ENCODE measurements around the gene PSTK.

Gene PSTK

DNA sequence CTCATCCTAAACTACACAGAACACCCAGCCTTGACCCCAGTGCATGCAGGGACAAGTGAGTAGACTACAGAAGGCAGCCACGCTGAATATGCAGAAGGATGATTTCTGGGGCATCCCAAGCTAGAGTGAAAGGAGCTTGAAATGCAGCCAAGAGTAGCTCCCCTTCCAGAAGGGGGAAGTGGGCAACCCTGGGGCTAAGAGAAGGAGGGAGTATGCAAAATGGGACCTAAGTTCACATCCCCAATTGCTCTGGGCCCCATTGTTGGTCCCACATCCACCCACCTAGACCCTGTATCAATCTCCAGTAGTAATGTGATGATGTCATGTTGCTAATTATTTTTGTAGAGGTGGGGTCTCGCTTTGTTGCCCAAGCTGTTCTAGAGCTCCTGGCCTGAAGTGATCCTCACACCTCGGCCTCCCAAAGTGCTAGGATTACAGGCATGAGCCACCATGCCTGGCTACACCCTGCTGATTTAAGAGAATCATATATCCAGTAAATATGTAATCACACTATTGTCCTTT lies 5.6 kb upstream of the PSTK start:
- H3K79me2 ChIP-seq (ENCODE audit: insufficient read depth, low read length) = no peaks in the 10 kb centered on the region
- H3K27ac ChIP-seq (ENCODE audit: low read depth, low read length) = no peak overlapping the region
- H3K36me3 ChIP-seq (ENCODE audit: low read length) = no peaks in the 10 kb centered on the region
- no peak overlapping the region for H3K9ac ChIP-seq (ENCODE audit: low read length)
- no peak overlapping the region for H3K4me3 ChIP-seq (ENCODE audit: insufficient read depth, low read length, poor library complexity, severe bottlenecking)
- no peaks in the 10 kb centered on the region for H4K20me1 ChIP-seq (ENCODE audit: low read depth, low read length)
- H3K4me2 ChIP-seq (ENCODE audit: low read depth, low read length, poor library complexity, severe bottlenecking) = no peak overlapping the region
- H3K9me3 ChIP-seq (ENCODE audit: insufficient read depth, low read length) = no peaks in the 10 kb centered on the region
- no peak overlapping the region for H2AFZ ChIP-seq (ENCODE audit: low read depth, low read length, severe bottlenecking)
- no peaks in the 10 kb centered on the region for H3K9me2 ChIP-seq (replicated peaks; ENCODE audit: insufficient read depth, low read length)
- no peaks in the 10 kb centered on the region for H3F3A ChIP-seq (ENCODE audit: insufficient read depth)
- H3K27me3 ChIP-seq (ENCODE audit: low read length) = no peaks in the 10 kb centered on the region
- TF ChIP-seq, protein P1, sequence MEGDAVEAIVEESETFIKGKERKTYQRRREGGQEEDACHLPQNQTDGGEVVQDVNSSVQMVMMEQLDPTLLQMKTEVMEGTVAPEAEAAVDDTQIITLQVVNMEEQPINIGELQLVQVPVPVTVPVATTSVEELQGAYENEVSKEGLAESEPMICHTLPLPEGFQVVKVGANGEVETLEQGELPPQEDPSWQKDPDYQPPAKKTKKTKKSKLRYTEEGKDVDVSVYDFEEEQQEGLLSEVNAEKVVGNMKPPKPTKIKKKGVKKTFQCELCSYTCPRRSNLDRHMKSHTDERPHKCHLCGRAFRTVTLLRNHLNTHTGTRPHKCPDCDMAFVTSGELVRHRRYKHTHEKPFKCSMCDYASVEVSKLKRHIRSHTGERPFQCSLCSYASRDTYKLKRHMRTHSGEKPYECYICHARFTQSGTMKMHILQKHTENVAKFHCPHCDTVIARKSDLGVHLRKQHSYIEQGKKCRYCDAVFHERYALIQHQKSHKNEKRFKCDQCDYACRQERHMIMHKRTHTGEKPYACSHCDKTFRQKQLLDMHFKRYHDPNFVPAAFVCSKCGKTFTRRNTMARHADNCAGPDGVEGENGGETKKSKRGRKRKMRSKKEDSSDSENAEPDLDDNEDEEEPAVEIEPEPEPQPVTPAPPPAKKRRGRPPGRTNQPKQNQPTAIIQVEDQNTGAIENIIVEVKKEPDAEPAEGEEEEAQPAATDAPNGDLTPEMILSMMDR (IDR thresholded peaks at IDR 0.05; ENCODE audit: insufficient read depth, low read length, poor library complexity, severe bottlenecking) = no peak
- TF ChIP-seq EZH2phosphoT487 (conservative IDR thresholded peaks at IDR 0.05; ENCODE audit: low read length) = no peak

DNA sequence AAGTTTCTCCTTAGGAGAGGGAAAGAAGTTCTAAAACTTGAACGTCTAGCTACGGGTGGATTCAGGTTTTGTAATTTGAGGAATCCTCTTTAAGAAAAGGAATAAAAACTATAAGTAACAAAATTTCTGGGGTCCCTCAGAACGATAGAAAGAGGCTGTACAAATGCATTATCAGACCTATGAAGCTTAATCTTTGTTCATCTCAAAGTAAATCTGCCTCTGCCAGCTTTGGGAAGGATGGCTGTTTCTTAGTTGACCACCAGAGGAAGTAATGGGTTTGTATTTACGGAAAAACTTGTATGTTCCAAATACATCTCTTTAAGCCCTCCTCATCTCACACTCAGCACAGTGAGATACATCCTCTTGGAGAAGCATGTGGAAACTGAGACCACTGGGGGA lies 864 bp downstream of the PSTK start:
- Histone ChIP-seq H3K79me2 (ENCODE audit: insufficient read depth, low read length) (no peaks in the 10 kb centered on the region), H3K27me3 (ENCODE audit: low read length) (no peaks in the 10 kb centered on the region), H3K4me3 (ENCODE audit: insufficient read depth, low read length, poor library complexity, severe bottlenecking) (peak overlapping the region; percentile 58), H3K36me3 (ENCODE audit: low read length) (no peaks in the 10 kb centered on the region), H4K20me1 (ENCODE audit: low read depth, low read length) (no peaks in the 10 kb centered on the region), H2AFZ (ENCODE audit: low read depth, low read length, severe bottlenecking) (peak overlapping the region; percentile 73), H3K27ac (ENCODE audit: low read depth, low read length) (no peak overlapping the region), H3K9ac (ENCODE audit: low read length) (peak overlapping the region; percentile 76), H3K9me2 (replicated peaks; ENCODE audit: insufficient read depth, low read length) (no peaks in the 10 kb centered on the region), H3K9me3 (ENCODE audit: insufficient read depth, low read length) (no peaks in the 10 kb centered on the region), H3K4me2 (ENCODE audit: low read depth, low read length, poor library complexity, severe bottlenecking) (peak overlapping the region; percentile 77), H3F3A (ENCODE audit: insufficient read depth) (no peaks in the 10 kb centered on the region)
- TF ChIP-seq EZH2phosphoT487 (conservative IDR thresholded peaks at IDR 0.05; ENCODE audit: low read length) = no peak
- TF ChIP-seq, protein P1 (IDR thresholded peaks at IDR 0.05; ENCODE audit: insufficient read depth, low read length, poor library complexity, severe bottlenecking) = peak; percentile 14

DNA sequence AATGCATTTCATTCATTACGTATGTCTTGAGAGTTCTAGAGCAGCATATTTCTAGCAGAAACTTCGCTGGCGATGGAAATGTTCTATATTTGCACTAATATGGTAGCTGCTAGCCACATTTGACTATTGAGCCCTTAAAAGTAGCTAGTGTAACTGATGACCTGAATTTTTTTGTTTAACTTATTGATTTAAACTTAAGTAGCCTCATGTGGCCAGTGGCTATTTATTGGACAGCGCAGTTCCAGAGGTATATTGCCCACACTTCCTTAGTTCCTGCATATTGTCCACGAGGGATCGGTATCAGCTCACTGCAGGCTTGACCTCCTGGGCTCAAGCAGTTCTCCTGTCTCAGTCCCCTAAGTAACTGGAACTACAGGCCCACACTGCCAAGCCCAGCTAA lies 3.7 kb downstream of the PSTK start:
- no peak overlapping the region for H3K9ac ChIP-seq (ENCODE audit: low read length)
- no peaks in the 10 kb centered on the region for H3K27me3 ChIP-seq (ENCODE audit: low read length)
- H3K4me2 ChIP-seq (ENCODE audit: low read depth, low read length, poor library complexity, severe bottlenecking) = no peak overlapping the region
- no peak overlapping the region for H3K4me3 ChIP-seq (ENCODE audit: insufficient read depth, low read length, poor library complexity, severe bottlenecking)
- no peaks in the 10 kb centered on the region for H3K36me3 ChIP-seq (ENCODE audit: low read length)
- H3F3A ChIP-seq (ENCODE audit: insufficient read depth) = no peaks in the 10 kb centered on the region
- no peaks in the 10 kb centered on the region for H3K9me3 ChIP-seq (ENCODE audit: insufficient read depth, low read length)
- H4K20me1 ChIP-seq (ENCODE audit: low read depth, low read length) = no peaks in the 10 kb centered on the region
- H3K27ac ChIP-seq (ENCODE audit: low read depth, low read length) = no peak overlapping the region
- no peaks in the 10 kb centered on the region for H3K9me2 ChIP-seq (replicated peaks; ENCODE audit: insufficient read depth, low read length)
- no peaks in the 10 kb centered on the region for H3K79me2 ChIP-seq (ENCODE audit: insufficient read depth, low read length)
- TF ChIP-seq, protein P1 (IDR thresholded peaks at IDR 0.05; ENCODE audit: insufficient read depth, low read length, poor library complexity, severe bottlenecking) = no peak
- TF ChIP-seq EZH2phosphoT487 (conservative IDR thresholded peaks at IDR 0.05; ENCODE audit: low read length) = no peak
- H2AFZ ChIP-seq (ENCODE audit: low read depth, low read length, severe bottlenecking) = no peak overlapping the region
